GM19025 (cell line): ENCODE results near the gene APC2.
"Not testable (repeated sequence)": the region's sequence is repeated elsewhere in the genome, so short reads cannot be mapped to it uniquely, and the experiment has no call there.

Experiments
- ATAC-seq: cut with Tn5 transposase; IDR thresholded peaks from one replicate; pipeline ENCODE4 v1.9.1; 2021; ENCODE audit warnings: mild to moderate bottlenecking, low read depth, moderate library complexity; ENCODE audit not compliant: unreplicated experiment

The APC2 gene

GRCh38 chr19:1475751-1476437 lies 26.0 kb downstream of the APC2 start:
- ATAC-seq: no peak

GRCh38 chr19:1477056-1477455 lies 27.1 kb downstream of the APC2 start:
- ATAC-seq: not testable (repeated sequence)

GRCh38 chr19:1478934-1479707 lies 29.2 kb downstream of the APC2 start, which contains the start of gene C19orf25:
Gene C19orf25, minus strand, starts transcription at chr19:1479215. Its CDS starts 312 bp downstream, at chr19:1478903.
- peak; percentile 74 for ATAC-seq

GRCh38 chr19:1481224-1481892 lies 31.4 kb downstream of the APC2 start:
- no peak for ATAC-seq

GRCh38 chr19:1481893-1482360 lies 32.0 kb downstream of the APC2 start:
- ATAC-seq: no peak

- ATAC-seq: no peak
These were observed 32.6 kb downstream of the APC2 start for GRCh38 chr19:1482361-1483130.

- ATAC-seq: no peak
These were observed 33.4 kb downstream of the APC2 start for GRCh38 chr19:1483131-1483978.

GRCh38 chr19:1483979-1484428 lies 34.1 kb downstream of the APC2 start:
- ATAC-seq: no peak

- ATAC-seq: no peak
These were observed 37.0 kb downstream of the APC2 start for GRCh38 chr19:1486720-1487575.

- no peak for ATAC-seq
These were observed 37.8 kb downstream of the APC2 start for GRCh38 chr19:1487576-1488281.

GRCh38 chr19:1488282-1488601 lies 38.3 kb downstream of the APC2 start:
- ATAC-seq: no peak

- ATAC-seq: no peak
These were observed 39.8 kb downstream of the APC2 start for GRCh38 chr19:1489463-1490310.

- peak; percentile 82 for ATAC-seq
These were observed 40.6 kb downstream of the APC2 start, which contains the start of gene PCSK4 for GRCh38 chr19:1490311-1491113. Gene PCSK4, minus strand, starts transcription at chr19:1490350. Its CDS starts 4 bp downstream, at chr19:1490346.

GRCh38 chr19:1491114-1491848 lies 41.4 kb downstream of the APC2 start, which contains the start of gene REEP6:
Gene REEP6, plus strand, starts transcription at chr19:1491181. Its CDS starts 89 bp downstream, at chr19:1491270.
- no peak for ATAC-seq

- ATAC-seq: no peak
These were observed 41.9 kb downstream of the APC2 start for GRCh38 chr19:1491849-1492170.
